GM18858 (cell line): ENCODE results near the gene NOL9.

Source experiments
- ATAC-seq: cut with Tn5 transposase; IDR thresholded peaks from one replicate; pipeline ENCODE4 v1.9.1; 2021; ENCODE audit not compliant: unreplicated experiment

NOL9 gene

GRCh38 chr1:6526316-6526715 lies 28.0 kb downstream of the NOL9 start:
- ATAC-seq, result no peak

GRCh38 chr1:6523566-6523965 lies 30.7 kb downstream of the NOL9 start:
- ATAC-seq, result no peak

GRCh38 chr1:6521536-6521935 lies 32.8 kb downstream of the NOL9 start:
- ATAC-seq, result no peak

DNA sequence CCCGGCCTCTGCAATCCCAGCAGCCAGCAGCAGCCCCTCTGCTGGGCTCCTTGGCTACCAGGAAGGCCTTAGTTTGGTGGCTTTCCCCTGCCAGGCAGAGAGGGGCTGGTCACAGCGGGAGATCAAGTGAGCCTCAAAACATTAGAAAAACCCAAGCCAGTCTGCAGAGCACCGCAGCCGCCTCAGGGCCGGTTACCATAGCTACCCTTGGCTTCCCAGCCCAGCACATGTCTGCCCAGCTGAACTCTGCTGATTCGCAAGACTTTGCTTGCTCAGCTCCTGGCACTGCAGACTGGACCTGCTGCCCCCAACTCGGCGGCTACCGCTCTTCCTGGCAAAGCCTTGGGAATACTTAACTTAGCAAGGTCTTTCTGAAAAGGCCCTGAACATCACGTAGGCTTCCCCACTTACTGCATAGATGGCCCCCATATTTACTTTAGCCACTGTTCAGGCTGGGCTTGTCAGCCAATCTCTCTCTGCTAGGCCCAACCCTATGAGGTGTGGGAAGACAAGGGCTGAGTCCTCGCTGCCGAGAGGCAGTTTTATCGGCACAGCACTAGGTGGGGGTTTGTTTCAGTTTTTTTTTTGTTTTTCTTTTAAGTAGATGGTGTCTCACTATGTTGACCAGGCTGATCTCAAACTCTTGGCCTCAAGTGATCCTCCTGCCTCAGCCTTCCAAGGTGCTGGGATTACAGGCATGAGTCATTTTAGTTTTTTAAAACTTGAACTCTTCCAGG lies 34.2 kb downstream of the NOL9 start:
- ATAC-seq, result no peak

- no peak for ATAC-seq
Observed at GRCh38 chr1:6519491-6519934, 34.8 kb downstream of the NOL9 start.

DNA sequence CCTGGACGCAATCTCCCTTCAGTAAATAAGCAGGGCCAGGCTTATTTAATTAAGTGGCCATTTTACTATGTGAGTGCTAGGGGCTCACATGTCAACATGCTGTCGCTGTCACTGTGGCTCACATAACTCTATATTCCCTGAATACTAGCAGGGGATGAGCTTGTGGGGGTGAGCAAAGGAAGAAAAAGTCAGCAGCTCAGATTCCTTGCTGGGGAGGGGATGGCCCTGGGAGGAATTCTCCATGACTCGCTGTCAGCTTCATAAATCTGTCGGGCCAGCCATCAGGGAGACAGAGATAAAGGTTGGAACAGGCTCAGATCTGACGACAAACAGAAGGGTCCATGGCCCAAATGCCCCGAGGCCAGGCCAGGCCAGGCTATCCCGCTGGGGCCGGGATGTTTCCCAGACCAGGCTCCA lies 36.9 kb downstream of the NOL9 start:
- no peak for ATAC-seq

- no peak for ATAC-seq
Observed at GRCh38 chr1:6515771-6516170, 38.5 kb downstream of the NOL9 start.

DNA sequence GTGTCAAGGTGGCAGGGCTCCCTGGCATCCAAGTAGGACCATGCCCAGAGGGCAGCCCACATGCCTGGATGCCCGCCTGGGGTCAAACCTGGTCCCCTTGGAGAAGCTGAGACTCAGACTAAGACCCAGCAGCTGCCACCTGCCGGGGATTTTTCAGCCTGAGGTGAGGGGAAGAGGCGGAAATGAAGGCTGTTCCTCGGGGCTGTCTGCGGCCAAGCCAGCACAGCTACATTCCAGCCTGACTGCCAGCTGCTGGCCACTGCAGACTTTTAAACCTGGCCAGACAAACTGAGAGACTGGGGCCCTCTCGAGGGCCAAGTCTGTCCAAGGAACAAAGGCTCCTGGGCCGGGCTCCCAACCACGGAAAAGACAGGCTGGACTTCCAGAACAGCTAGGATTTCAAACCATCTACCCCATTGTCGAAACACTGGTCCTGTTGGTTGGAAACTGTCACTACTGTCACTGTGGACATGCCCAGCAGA lies 41.0 kb downstream of the NOL9 start:
- ATAC-seq, result no peak

- ATAC-seq, result no peak
Observed at GRCh38 chr1:6512908-6513280, 41.4 kb downstream of the NOL9 start.

- no peak for ATAC-seq
Observed at GRCh38 chr1:6512245-6512907, 41.9 kb downstream of the NOL9 start.

DNA sequence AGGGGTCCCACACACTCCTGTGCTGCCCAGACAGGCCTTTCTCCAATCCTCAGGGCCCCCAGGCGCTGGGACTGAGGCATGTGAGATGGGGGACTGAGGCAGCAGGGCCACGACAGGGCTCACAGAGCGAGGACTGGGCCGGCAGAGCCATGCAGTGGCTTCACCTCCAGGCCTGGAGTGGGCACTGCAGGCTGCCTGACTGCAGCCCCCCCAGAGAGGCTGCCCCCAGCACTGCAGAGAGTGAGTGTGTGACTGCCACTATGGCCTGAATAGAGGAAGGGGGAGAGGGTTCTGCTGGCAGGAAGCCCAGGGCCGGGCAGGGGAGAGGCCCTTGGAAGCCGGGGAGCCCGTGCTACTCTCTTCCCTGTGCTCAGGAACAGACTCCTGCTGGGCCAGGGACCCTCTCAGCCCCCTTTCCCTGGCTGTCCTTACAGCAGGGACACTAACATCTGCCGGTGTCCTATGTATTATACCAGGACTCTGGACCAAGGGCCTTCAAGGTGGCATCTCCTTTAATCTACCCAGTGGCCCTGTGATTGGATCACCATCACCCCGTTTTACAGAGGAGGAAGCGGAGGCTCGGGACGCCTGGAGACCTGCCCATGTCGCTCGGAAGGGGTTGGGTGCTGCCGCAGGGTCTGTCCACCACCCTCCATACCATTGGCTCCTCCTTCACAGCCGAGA lies 42.6 kb downstream of the NOL9 start:
- ATAC-seq, result no peak

GRCh38 chr1:6511056-6511455 lies 43.3 kb downstream of the NOL9 start:
- no peak for ATAC-seq

DNA sequence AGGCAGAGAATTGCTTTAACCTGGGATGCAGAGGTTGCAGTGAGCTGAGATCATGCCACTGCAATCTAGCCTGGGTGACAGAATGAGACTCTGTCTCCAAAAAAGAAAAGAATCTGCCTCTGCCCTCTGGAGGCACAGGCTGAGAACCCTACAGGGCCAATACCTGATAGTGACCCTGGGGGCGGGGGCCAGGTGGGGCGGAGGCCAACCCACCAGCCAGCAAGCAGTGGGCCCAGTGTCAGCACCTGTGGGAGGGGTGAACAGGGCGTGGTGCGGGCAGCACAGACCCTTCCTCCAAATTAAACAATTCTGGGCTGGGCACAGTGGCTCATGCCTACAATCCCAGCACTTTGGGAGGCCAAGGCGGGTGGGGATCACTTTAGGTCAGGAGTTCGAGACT lies 43.8 kb downstream of the NOL9 start:
- ATAC-seq, result no peak

DNA sequence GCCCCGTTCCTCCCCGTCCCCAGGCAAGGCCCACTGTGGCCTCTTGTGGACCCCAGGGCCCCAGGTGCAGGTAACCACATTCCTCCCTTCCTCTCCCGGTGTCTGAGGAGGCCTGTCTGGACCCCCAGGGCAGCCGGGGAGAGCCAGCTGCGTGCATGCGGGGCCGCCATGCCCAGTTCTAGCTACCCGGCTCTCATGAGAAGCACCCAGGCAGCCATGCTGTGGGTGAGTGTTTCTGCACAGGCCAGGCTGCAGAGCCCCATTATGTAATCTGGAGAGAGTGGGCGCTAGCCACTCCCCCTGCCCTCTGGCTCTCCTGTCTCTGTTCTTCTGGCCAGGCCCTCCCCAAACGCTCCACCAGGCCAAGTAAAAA lies 44.4 kb downstream of the NOL9 start:
- ATAC-seq, result no peak

GRCh38 chr1:6509220-6509918 lies 44.9 kb downstream of the NOL9 start:
- no peak for ATAC-seq

DNA sequence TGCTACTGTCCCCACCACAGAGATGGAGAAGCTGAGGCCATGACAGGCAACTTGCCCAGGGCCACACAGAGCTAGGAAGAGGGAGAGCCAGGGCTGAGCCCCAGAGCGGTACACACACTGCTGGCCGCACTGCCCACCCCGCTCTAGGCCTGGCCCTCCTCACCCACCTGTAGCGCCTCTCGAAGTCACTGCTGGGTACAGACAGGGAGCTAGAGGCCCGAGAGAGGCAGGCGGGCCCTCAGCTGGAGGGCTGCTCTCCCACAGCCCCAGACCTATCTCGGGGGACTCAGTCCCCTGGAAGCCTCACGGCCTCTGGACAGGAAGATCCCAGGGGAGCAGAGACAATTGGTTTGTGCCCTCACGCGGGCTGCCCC lies 45.5 kb downstream of the NOL9 start:
- no peak for ATAC-seq

- ATAC-seq, result no peak
Observed at GRCh38 chr1:6508154-6508815, 46.0 kb downstream of the NOL9 start.

- no peak for ATAC-seq
Observed at GRCh38 chr1:6507461-6507911, 46.8 kb downstream of the NOL9 start.

- ATAC-seq, result no peak
Observed at GRCh38 chr1:6507037-6507428, 47.3 kb downstream of the NOL9 start.

- ATAC-seq, result no peak
Observed at GRCh38 chr1:6506210-6507036, 47.9 kb downstream of the NOL9 start.
